Motor neuron (in vitro differentiated cells): ENCODE results near the gene ZBTB22. TPM values are rescaled to one million over a fixed set of nuclear protein-coding genes. Genes with fewer than 3 reads are reported as not detected.

Source experiments
- ATAC-seq, 8 experiments: fragments of 200-7000 bp; cut with Tn5 transposase; replicated peaks in 6 of 8; 2 replicates each; pipeline ENCODE4 v1.8.0; 2021; ENCODE audit warnings: mild to moderate bottlenecking in 8 of 8, moderate library complexity in 8 of 8
- H3K27ac ChIP-seq, 2 donors: fragments of 250-450 bp; sonication (Bioruptor Pico); 2 replicates each; pipeline ENCODE4 v1.9.0; 2021; ENCODE audit warnings: antibody characterized with exemption in 2 of 2, mild to moderate bottlenecking in 2 of 2, moderate library complexity in 1 of 2
- H3K4me1 ChIP-seq, 2 donors: fragments of 250-450 bp; sonication (Bioruptor Pico); replicated peaks in 1 of 2; 2 replicates each; pipeline ENCODE4 v1.6.1; 2021; ENCODE audit warnings: antibody characterized with exemption in 2 of 2, mild to moderate bottlenecking in 2 of 2, moderate library complexity in 1 of 2
- H3K4me3 ChIP-seq, 5 donors: fragments of 250-450 bp; sonication (Bioruptor Pico); 2 replicates each; pipeline ENCODE4 v1.9.0; 2021; ENCODE audit warnings: antibody characterized with exemption in 5 of 5, mild to moderate bottlenecking in 5 of 5, moderate library complexity in 4 of 5
- WGBS, 10 experiments: fragments of 450-650 bp; shearing (Covaris generic); methylation state at CpG; one replicate each; pipeline ENCODE4 v1.0.0; 2022; 5-methylcytosine and 5-hydroxymethylcytosine counted together
- in situ Hi-C, 9 experiments: fragments of 400-800 bp; cut with MboI; loops; one replicate each; pipeline ENCODE4 v1.15.0; 2021; ENCODE audit warnings: low sequenced_read_pairs in 9 of 9, low pct_unique_long_range_greater_than_20kb in 2 of 9; ENCODE audit not compliant: unreplicated experiment in 9 of 9
- total RNA-seq, 8 experiments: library from RNA; unstranded; fragments of 300-600 nt; gene quantifications; 2 replicates each; pipeline versions ENCODE4 v1.2.3 to v1.2.4, GENCODE V29; 2022

Gene ZBTB22
- total RNA-seq, 8 experiments from 2014 or later = 9.5 to 27.4 (median 18.9) TPM

GRCh38 chr6:33320315-33321181 lies 3.0 kb upstream of the ZBTB22 start:
- ATAC-seq = peak in 1 of 8 experiments; percentile 2
- 36 to 100% (median 82%) methylated on average over 1 to 11 of the region's 32 CpGs; no CpG with 5 or more reads in 4 of the 10 experiments for WGBS, 10 experiments
- in situ Hi-C loops = no loop called here
- Histone ChIP-seq H3K4me3 (no peak overlapping the region), H3K4me1 (peaks cover 13 to 17% of the 10 kb centered on the region in 2 donors), H3K27ac (no peak overlapping the region)

- H3K27ac ChIP-seq = no peak overlapping the region
- in situ Hi-C loops = no loop called here
- 66 to 100% (median 80%) methylated on average over 1 to 3 of the region's 3 CpGs; no CpG with 5 or more reads in 3 of the 10 experiments for WGBS, 10 experiments
- H3K4me3 ChIP-seq = no peak overlapping the region
- peaks cover 13 to 18% of the 10 kb centered on the region in 2 donors for H3K4me1 ChIP-seq
- ATAC-seq = no peak
Observed at GRCh38 chr6:33319939-33320314, 2.4 kb upstream of the ZBTB22 start.

GRCh38 chr6:33318426-33319073 lies 1.0 kb upstream of the ZBTB22 start:
- no peak for ATAC-seq
- Histone ChIP-seq H3K27ac (peak overlapping the region in 1 of 2 donors; percentile 79), H3K4me3 (peak overlapping the region in 4 of 5 donors; percentile 43 to 59 (median 48)), H3K4me1 (peaks cover 14 to 20% of the 10 kb centered on the region in 2 donors)
- in situ Hi-C loops = no loop called here
- 30 to 100% (median 46%) methylated on average over 3 to 8 of the region's 8 CpGs for WGBS, 10 experiments

GRCh38 chr6:33317419-33317668 lies 200 bp downstream of the ZBTB22 start:
- H3K4me1 ChIP-seq = peaks cover 22 to 24% of the 10 kb centered on the region in 2 donors
- ATAC-seq = no peak
- in situ Hi-C loops = no loop called here
- peak overlapping the region in 1 of 2 donors; percentile 62 for H3K27ac ChIP-seq
- peak overlapping the region; percentile 27 to 59 (median 45) for H3K4me3 ChIP-seq
- no CpG with 5 or more reads among the region's 27 CpGs for WGBS, 10 experiments

- ATAC-seq = no peak
- Histone ChIP-seq H3K4me3 (peak overlapping the region; percentile 27 to 59 (median 45)), H3K4me1 (peaks cover 22 to 24% of the 10 kb centered on the region in 2 donors), H3K27ac (no peak overlapping the region)
- 61 to 88% (median 78%) methylated on average over 1 to 11 of the region's 19 CpGs; no CpG with 5 or more reads in 2 of the 10 experiments for WGBS, 10 experiments
- in situ Hi-C loops = no loop called here
Observed at GRCh38 chr6:33316603-33317418, 733 bp downstream of the ZBTB22 start.

GRCh38 chr6:33315793-33316602 lies 1.5 kb downstream of the ZBTB22 start:
- in situ Hi-C loops = no loop called here
- H3K27ac ChIP-seq = no peak overlapping the region
- H3K4me3 ChIP-seq = no peak overlapping the region
- peaks cover 19 to 21% of the 10 kb centered on the region in 2 donors for H3K4me1 ChIP-seq
- ATAC-seq = no peak
- 67 to 100% (median 94%) methylated on average over 1 to 12 of the region's 17 CpGs; no CpG with 5 or more reads in 5 of the 10 experiments for WGBS, 10 experiments

GRCh38 chr6:33314943-33315792 lies 2.4 kb downstream of the ZBTB22 start:
- 0 to 100% (median 60%) methylated on average over 1 to 8 of the region's 47 CpGs; no CpG with 5 or more reads in 5 of the 10 experiments for WGBS, 10 experiments
- Histone ChIP-seq H3K27ac (no peak overlapping the region), H3K4me3 (peak overlapping the region in 1 of 5 donors; percentile 64), H3K4me1 (peaks cover 19 to 21% of the 10 kb centered on the region in 2 donors)
- in situ Hi-C loops = no loop called here
- peak in 2 of 8 experiments; percentile 0 to 14 for ATAC-seq

GRCh38 chr6:33314515-33314942 lies 3.0 kb downstream of the ZBTB22 start:
- in situ Hi-C loops = no loop called here
- peak overlapping the region in 4 of 5 donors; percentile 33 to 70 (median 52) for H3K4me3 ChIP-seq
- whole genome bisulfite sequencing, 10 experiments = 0 to 75% (median 33%) methylated on average over 1 to 2 of the region's 10 CpGs; no CpG with 5 or more reads in 3 of the 10 experiments
- peak overlapping the region in 1 of 2 donors; percentile 59 for H3K27ac ChIP-seq
- H3K4me1 ChIP-seq = peaks cover 19 to 21% of the 10 kb centered on the region in 2 donors
- peak in 3 of 8 experiments; percentile 36 to 48 (median 40) for ATAC-seq

GRCh38 chr6:33313709-33314514 lies 3.6 kb downstream of the ZBTB22 start, which contains the start of gene TAPBP:
TAPBP (minus strand) TSS chr6:33314078; CDS start chr6:33314041, 37 bp downstream.
- ATAC-seq = peak in 7 of 8 experiments; percentile 1 to 10 (median 4)
- in situ Hi-C loops = no loop called here

GRCh38 chr6:33313105-33313708 lies 4.3 kb downstream of the ZBTB22 start:
- Histone ChIP-seq H3K27ac (no peak overlapping the region), H3K4me3 (peak overlapping the region; percentile 30 to 70 (median 41)), H3K4me1 (peaks cover 15 to 17% of the 10 kb centered on the region in 2 donors)
- in situ Hi-C loops = no loop called here
- ATAC-seq = peak; percentile 1 to 20 (median 9)
- 0 to 7% (median 0%) methylated on average over 1 to 16 of the region's 33 CpGs; no CpG with 5 or more reads in 4 of the 10 experiments for WGBS, 10 experiments

More at GRCh38 chr6:33313709-33314514, 3.6 kb downstream of the ZBTB22 start, which contains the start of gene TAPBP:
- whole genome bisulfite sequencing, 10 experiments = 0 to 5% (median 0%) methylated on average over 4 to 10 of the region's 47 CpGs; no CpG with 5 or more reads in 6 of the 10 experiments
- peak within 1 kb of the TSS; percentile 30 to 70 (median 41) for H3K4me3 ChIP-seq
- H3K4me1 ChIP-seq = peaks cover 19 to 21% of the 10 kb centered on the region in 2 donors
- peak within 1 kb of the TSS in 1 of 2 donors; percentile 59 for H3K27ac ChIP-seq
